DND-41 (cell line): ENCODE measurements around the gene FAM53A.

Experiments used
- CTCF ChIP-seq: IDR thresholded peaks from 2 replicates; pipeline ENCODE4 v1.5.1; 2012; ENCODE audit warnings: borderline replicate concordance, low read length, moderate library complexity, mild to moderate bottlenecking; ENCODE audit not compliant: poor library complexity, severe bottlenecking; ENCODE audit errors: extremely low read depth
- EZH2 ChIP-seq: IDR thresholded peaks from 3 replicates; pipeline ENCODE4 v1.6.1; 2012; ENCODE audit warnings: borderline replicate concordance, low read depth, mild to moderate bottlenecking, moderate library complexity, low read length, inconsistent platforms; ENCODE audit not compliant: severe bottlenecking

GRCh38 chr4:1622238-1622637 is 61.9 kb downstream of the FAM53A start:
- TF ChIP-seq CTCF, result no peak
- no peak for TF ChIP-seq EZH2
